Measurements from ENCODE around the gene TMEM63C. TPM values are rescaled to one million over a fixed set of nuclear protein-coding genes. Genes with fewer than 3 reads are reported as not detected.

The TMEM63C gene
- total and polyA plus RNA-seq, 7 donors, result 0.04 to 0.58 (median 0.21) TPM; not detected in 3

GRCh38 chr14:77139540-77140358 lies 41.8 kb upstream of the TMEM63C start:
- ATAC-seq (peak in 3 of 4 donors; percentile 37 to 62 (median 60)), DNase-seq (peak; percentile 27 to 61)
- intact Hi-C loops (cut with DNase I), result loop anchor here in 1 of 2 donors (10.0 kb wide), 1 partner anchor 415 kb away; no protein-coding TSS in a partner anchor
- peak; percentile 28 for TF ChIP-seq CTCF (IDR thresholded peaks at IDR 0.05)
- peaks cover 0 to 85% (median 22%) of the 10 kb centered on the region in 3 donors for H3K27me3 ChIP-seq (ENCODE audit: insufficient read depth in 3 of 3, low read length in 2 of 3)
- 2 to 7% (median 3%) methylated on average over 37 to 52 of the region's 52 CpGs for WGBS, 3 donors
- H3K4me3 ChIP-seq, result peak overlapping the region; percentile 64
- peaks cover 13% of the 10 kb centered on the region for H3K4me1 ChIP-seq
- no peaks in the 10 kb centered on the region for H3K9me3 ChIP-seq
- no peak overlapping the region for H3K27ac ChIP-seq
- H3K36me3 ChIP-seq (ENCODE audit: insufficient read depth in 1 of 2, low read depth in 1 of 2), result no peaks in the 10 kb centered on the region

- H3K36me3 ChIP-seq (ENCODE audit: insufficient read depth in 1 of 2, low read depth in 1 of 2), result no peaks in the 10 kb centered on the region
- ATAC-seq (peak in 2 of 4 donors; percentile 11 to 12), DNase-seq (no peak)
- no peak overlapping the region for H3K27ac ChIP-seq
- WGBS, 3 donors, result 1 to 2% (median 1%) methylated on average over 57 to 67 of the region's 67 CpGs
- peaks cover 0 to 93% (median 22%) of the 10 kb centered on the region in 3 donors for H3K27me3 ChIP-seq (ENCODE audit: insufficient read depth in 3 of 3, low read length in 2 of 3)
- H3K9me3 ChIP-seq, result no peaks in the 10 kb centered on the region
- intact Hi-C loops (cut with DNase I), result loop anchor here in 1 of 2 donors (10.0 kb wide), 1 partner anchor 414 kb away; no protein-coding TSS in a partner anchor
- H3K4me1 ChIP-seq, result peaks cover 13% of the 10 kb centered on the region
- no peak for TF ChIP-seq CTCF (IDR thresholded peaks at IDR 0.05)
- peak overlapping the region; percentile 64 for H3K4me3 ChIP-seq
Observed at GRCh38 chr14:77140359-77141213, 41.0 kb upstream of the TMEM63C start.

- Histone ChIP-seq H3K4me3 (peak within 1 kb of the TSS; percentile 64), H3K27ac (no peak within 1 kb of the TSS), H3K4me1 (peaks cover 13% of the 10 kb centered on the region), H3K9me3 (no peaks in the 10 kb centered on the region), H3K36me3 (ENCODE audit: insufficient read depth in 1 of 2, low read depth in 1 of 2) (no peaks in the 10 kb centered on the region), H3K27me3 (ENCODE audit: insufficient read depth in 3 of 3, low read length in 2 of 3) (peaks cover 0 to 95% (median 25%) of the 10 kb centered on the region in 3 donors)
- intact Hi-C loops (cut with DNase I), result loop anchor here in 1 of 2 donors (10.0 kb wide), 1 partner anchor 413 kb away; no protein-coding TSS in a partner anchor
- ATAC-seq (peak; percentile 64 to 79 (median 66)), DNase-seq (no peak)
- peak; percentile 39 for TF ChIP-seq CTCF (IDR thresholded peaks at IDR 0.05)
- 0 to 1% (median 1%) methylated on average over 41 to 77 of the region's 77 CpGs for WGBS, 3 donors
Observed at GRCh38 chr14:77141214-77142004, 40.2 kb upstream of the TMEM63C start, which contains the start of gene ZDHHC22. Gene ZDHHC22, minus strand, starts transcription at chr14:77141791. Its CDS starts 2,053 bp downstream, at chr14:77139738.

Measured in psoas muscle (tissue), 8 donors.